ENCODE measurements around the gene ZNF879. TPM values are rescaled to one million over a fixed set of nuclear protein-coding genes. Genes with fewer than 3 reads are reported as not detected.

The ZNF879 gene
- total RNA-seq = 5.9 TPM

GRCh38 chr5:179023528-179024189 lies at the start of gene ZNF879:
Gene ZNF879 (plus strand): TSS chr5:179023804. CDS start chr5:179025005, 1,201 bp downstream.
- peak within 1 kb of the TSS; percentile 65 to 75 for H3K4me3 ChIP-seq
- TF ChIP-seq POLR2A (IDR thresholded peaks at IDR 0.05) = no peak
- TF ChIP-seq POLR2AphosphoS5 (IDR thresholded peaks at IDR 0.05; ENCODE audit: insufficient read depth in 1 of 2, low read depth in 1 of 2) = peak; percentile 77 to 95
- TF ChIP-seq, protein P1, sequence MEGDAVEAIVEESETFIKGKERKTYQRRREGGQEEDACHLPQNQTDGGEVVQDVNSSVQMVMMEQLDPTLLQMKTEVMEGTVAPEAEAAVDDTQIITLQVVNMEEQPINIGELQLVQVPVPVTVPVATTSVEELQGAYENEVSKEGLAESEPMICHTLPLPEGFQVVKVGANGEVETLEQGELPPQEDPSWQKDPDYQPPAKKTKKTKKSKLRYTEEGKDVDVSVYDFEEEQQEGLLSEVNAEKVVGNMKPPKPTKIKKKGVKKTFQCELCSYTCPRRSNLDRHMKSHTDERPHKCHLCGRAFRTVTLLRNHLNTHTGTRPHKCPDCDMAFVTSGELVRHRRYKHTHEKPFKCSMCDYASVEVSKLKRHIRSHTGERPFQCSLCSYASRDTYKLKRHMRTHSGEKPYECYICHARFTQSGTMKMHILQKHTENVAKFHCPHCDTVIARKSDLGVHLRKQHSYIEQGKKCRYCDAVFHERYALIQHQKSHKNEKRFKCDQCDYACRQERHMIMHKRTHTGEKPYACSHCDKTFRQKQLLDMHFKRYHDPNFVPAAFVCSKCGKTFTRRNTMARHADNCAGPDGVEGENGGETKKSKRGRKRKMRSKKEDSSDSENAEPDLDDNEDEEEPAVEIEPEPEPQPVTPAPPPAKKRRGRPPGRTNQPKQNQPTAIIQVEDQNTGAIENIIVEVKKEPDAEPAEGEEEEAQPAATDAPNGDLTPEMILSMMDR (IDR thresholded peaks at IDR 0.05) = no peak
- intact Hi-C loops (cut with DNase I) = no loop called here
- peak within 1 kb of the TSS; percentile 87 for H3K27ac ChIP-seq
- DNase-seq (ENCODE audit: extremely low spot score in 2 of 2) = peak in 1 of 2 donors; percentile 90
- peaks cover 23% of the 10 kb centered on the region for H3K9me3 ChIP-seq
- peaks cover 11% of the 10 kb centered on the region for H3K4me1 ChIP-seq
- H3K36me3 ChIP-seq = peaks cover 0 to 37% of the 10 kb centered on the region in 2 donors
- no peaks in the 10 kb centered on the region for H3K27me3 ChIP-seq

- peaks cover 49% of the 10 kb centered on the region for H3K9me3 ChIP-seq
- no peak for DNase-seq (ENCODE audit: extremely low spot score in 2 of 2)
- no peaks in the 10 kb centered on the region for H3K4me1 ChIP-seq
- H3K27me3 ChIP-seq = no peaks in the 10 kb centered on the region
- peaks cover 0 to 10% of the 10 kb centered on the region in 2 donors for H3K36me3 ChIP-seq
- TF ChIP-seq, protein P1 (IDR thresholded peaks at IDR 0.05) = no peak
- TF ChIP-seq POLR2AphosphoS5 (IDR thresholded peaks at IDR 0.05; ENCODE audit: insufficient read depth in 1 of 2, low read depth in 1 of 2) = no peak
- no peak for TF ChIP-seq POLR2A (IDR thresholded peaks at IDR 0.05)
- intact Hi-C loops (cut with DNase I) = no loop called here
- no peak overlapping the region for H3K4me3 ChIP-seq
- H3K27ac ChIP-seq = no peak overlapping the region
These were observed 42.2 kb upstream of the ZNF879 start for GRCh38 chr5:178981381-178981780.

DNA sequence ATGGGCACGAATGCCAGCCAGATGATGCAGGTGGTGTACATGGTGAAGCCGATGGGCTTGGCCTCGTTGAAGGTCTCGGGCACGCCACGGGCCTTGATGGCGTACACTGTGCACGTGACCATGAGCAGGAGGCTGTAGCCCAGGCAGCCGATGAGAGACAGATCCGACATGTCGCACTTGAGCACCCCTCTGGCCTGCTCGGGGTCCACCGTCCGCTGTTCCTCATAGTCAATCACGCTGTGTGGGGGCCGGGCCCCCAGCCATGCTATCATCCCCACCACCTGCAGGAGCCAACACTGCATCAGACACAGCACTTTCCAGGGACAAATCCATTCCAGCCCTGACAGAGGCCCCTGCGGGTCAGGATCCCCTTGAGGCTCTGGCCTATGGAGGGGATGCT lies 40.7 kb upstream of the ZNF879 start:
- Histone ChIP-seq H3K9me3 (peaks cover 44% of the 10 kb centered on the region), H3K36me3 (peaks cover 0 to 7% of the 10 kb centered on the region in 2 donors), H3K27me3 (no peaks in the 10 kb centered on the region), H3K27ac (no peak overlapping the region), H3K4me3 (no peak overlapping the region), H3K4me1 (no peaks in the 10 kb centered on the region)
- intact Hi-C loops (cut with DNase I) = no loop called here
- TF ChIP-seq, protein P1 (IDR thresholded peaks at IDR 0.05) = no peak
- TF ChIP-seq POLR2AphosphoS5 (IDR thresholded peaks at IDR 0.05; ENCODE audit: insufficient read depth in 1 of 2, low read depth in 1 of 2) (no peak), POLR2A (IDR thresholded peaks at IDR 0.05) (no peak)
- no peak for DNase-seq (ENCODE audit: extremely low spot score in 2 of 2)

GRCh38 chr5:178983728-178984127 lies 39.9 kb upstream of the ZNF879 start:
- H3K27ac ChIP-seq = no peak overlapping the region

More at GRCh38 chr5:178983728-178984127, 39.9 kb upstream of the ZNF879 start:
- DNase-seq (ENCODE audit: extremely low spot score in 2 of 2) = no peak
- no peak for TF ChIP-seq POLR2AphosphoS5 (IDR thresholded peaks at IDR 0.05; ENCODE audit: insufficient read depth in 1 of 2, low read depth in 1 of 2)
- no peak for TF ChIP-seq POLR2A (IDR thresholded peaks at IDR 0.05)
- TF ChIP-seq, protein P1 (IDR thresholded peaks at IDR 0.05) = no peak
- H3K36me3 ChIP-seq = no peaks in the 10 kb centered on the region
- no peaks in the 10 kb centered on the region for H3K4me1 ChIP-seq
- peaks cover 38% of the 10 kb centered on the region for H3K9me3 ChIP-seq
- no peaks in the 10 kb centered on the region for H3K27me3 ChIP-seq
- intact Hi-C loops (cut with DNase I) = no loop called here
- H3K4me3 ChIP-seq = no peak overlapping the region

Measured in vagina (tissue), 2 donors.